ENCODE data around the gene FAM161A.
"Not testable (repeated sequence)": the region's sequence is repeated elsewhere in the genome, so short reads cannot be mapped to it uniquely, and the experiment has no call there.

The FAM161A gene

GRCh38 chr2:61841286-61841685 is 12.6 kb downstream of the FAM161A start:
- DNase-seq, result no peak

GRCh38 chr2:61834893-61835292 is 19.0 kb downstream of the FAM161A start:
- no peak for DNase-seq

GRCh38 chr2:61833971-61834370 is 19.9 kb downstream of the FAM161A start:
- DNase-seq, result no peak

- no peak for DNase-seq
Observed at GRCh38 chr2:61832183-61832841, 21.5 kb downstream of the FAM161A start.

GRCh38 chr2:61822255-61822654 is 31.6 kb downstream of the FAM161A start:
- DNase-seq, result no peak

- no peak for DNase-seq
Observed at GRCh38 chr2:61816480-61817355, 37.1 kb downstream of the FAM161A start.

- DNase-seq, result no peak
Observed at GRCh38 chr2:61814539-61815160, 39.2 kb downstream of the FAM161A start.

- not testable (repeated sequence) for DNase-seq
Observed at GRCh38 chr2:61813314-61813713, 40.5 kb downstream of the FAM161A start.

- no peak for DNase-seq
Observed at GRCh38 chr2:61811821-61812220, 42.0 kb downstream of the FAM161A start.

- not testable (repeated sequence) for DNase-seq
Observed at GRCh38 chr2:61810203-61810602, 43.7 kb downstream of the FAM161A start.

- DNase-seq, result not testable (repeated sequence)
Observed at GRCh38 chr2:61808693-61809092, 45.2 kb downstream of the FAM161A start.

- no peak for DNase-seq
Observed at GRCh38 chr2:61807036-61807757, 46.7 kb downstream of the FAM161A start.

- DNase-seq, result no peak
Observed at GRCh38 chr2:61802548-61802947, 51.3 kb downstream of the FAM161A start.

GRCh38 chr2:61799099-61799498 is 54.8 kb downstream of the FAM161A start:
- no peak for DNase-seq

GRCh38 chr2:61797446-61797845 is 56.4 kb downstream of the FAM161A start:
- DNase-seq, result not testable (repeated sequence)

GRCh38 chr2:61795408-61795807 is 58.5 kb downstream of the FAM161A start:
- DNase-seq, result no peak

GRCh38 chr2:61793389-61793836 is 60.4 kb downstream of the FAM161A start:
- peak; percentile 76 to 77 for DNase-seq

GRCh38 chr2:61792355-61792890 is 61.4 kb downstream of the FAM161A start:
- no peak for DNase-seq

GRCh38 chr2:61789807-61790602 is 63.9 kb downstream of the FAM161A start:
- DNase-seq, result no peak

GRCh38 chr2:61787941-61788563 is 65.8 kb downstream of the FAM161A start:
- DNase-seq, result no peak

- DNase-seq, result no peak
Observed at GRCh38 chr2:61786876-61787275, 67.0 kb downstream of the FAM161A start.

Data from activated CD4-positive, alpha-beta T cell treated with anti-CD3 and anti-CD28 coated beads, Interleukin-2, amount 50 U/mL, for 4 hours (primary cell).